ENCODE results near the gene KDM4C.

The KDM4C gene

DNA sequence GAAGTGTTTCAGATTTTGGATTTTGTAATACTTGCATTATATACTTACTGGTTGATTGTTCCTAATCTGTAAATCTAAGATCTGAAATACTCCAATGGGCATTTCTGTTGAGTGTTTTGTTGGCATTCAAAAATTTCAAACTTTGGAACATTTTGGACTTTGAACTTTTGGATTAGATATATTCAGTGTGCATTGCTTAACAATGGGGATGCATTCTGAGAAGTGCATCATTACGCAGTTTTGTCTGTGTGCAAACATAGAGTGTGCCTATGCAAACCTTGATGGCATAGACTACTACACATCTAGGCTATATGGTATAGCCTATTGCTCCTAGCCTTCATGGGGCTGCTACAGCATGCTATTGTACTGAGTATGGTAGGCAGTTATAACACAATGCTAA lies 325.4 kb downstream of the KDM4C start:
- Mint-ChIP-seq H3K36me3 (peaks cover 18% of the 10 kb centered on the region), H3K27me3 (no peaks in the 10 kb centered on the region), H3K4me3 (no peak overlapping the region), H3K27ac (no peak overlapping the region), H3K9me3 (ENCODE audit: low read depth) (no peaks in the 10 kb centered on the region), H3K4me1 (ENCODE audit: low read depth) (no peaks in the 10 kb centered on the region)

DNA sequence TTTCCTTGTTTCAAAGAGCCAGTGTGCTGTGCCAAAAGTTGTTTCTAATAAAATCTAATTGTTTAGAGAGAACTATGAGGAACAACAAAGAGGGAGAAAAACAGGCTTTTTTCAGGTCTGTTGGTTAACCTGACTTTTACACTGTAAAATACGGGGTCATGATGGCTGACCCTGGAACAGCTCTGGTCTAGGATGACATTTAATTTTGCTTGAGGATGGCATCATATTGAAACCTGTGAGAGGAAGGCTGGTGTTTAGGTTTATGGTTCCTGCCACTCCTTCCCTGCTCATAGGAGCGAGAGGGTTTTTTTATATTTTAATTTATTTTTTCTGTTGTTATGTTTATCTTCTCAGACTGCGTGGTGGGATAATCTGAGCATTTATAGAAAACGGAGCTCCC lies 327.6 kb downstream of the KDM4C start:
- no peaks in the 10 kb centered on the region for H3K4me1 Mint-ChIP-seq (ENCODE audit: low read depth)
- no peaks in the 10 kb centered on the region for H3K27me3 Mint-ChIP-seq
- H3K27ac Mint-ChIP-seq: no peak overlapping the region
- no peaks in the 10 kb centered on the region for H3K9me3 Mint-ChIP-seq (ENCODE audit: low read depth)
- H3K4me3 Mint-ChIP-seq: no peak overlapping the region
- peaks cover 10% of the 10 kb centered on the region for H3K36me3 Mint-ChIP-seq

DNA sequence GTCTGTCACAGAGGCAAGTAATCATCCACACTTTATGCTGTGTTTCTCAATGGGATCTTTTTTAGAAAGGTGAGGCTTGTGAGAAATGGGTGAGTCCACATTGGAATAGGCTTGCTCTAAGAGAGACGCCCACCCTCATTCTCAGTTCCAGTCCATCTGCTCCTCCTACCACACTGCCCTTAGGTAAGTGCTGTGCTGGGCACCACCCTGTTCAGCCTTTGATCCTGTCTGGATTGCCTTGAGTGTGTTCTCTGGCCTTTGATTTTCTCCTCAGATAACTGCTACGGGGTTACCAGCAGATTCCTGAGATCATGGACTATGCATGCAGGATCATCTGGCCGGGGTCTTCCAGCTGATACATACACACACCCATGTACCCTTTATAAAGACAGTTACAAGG lies 328.6 kb downstream of the KDM4C start:
- H3K27me3 Mint-ChIP-seq: no peaks in the 10 kb centered on the region
- peaks cover 15% of the 10 kb centered on the region for H3K36me3 Mint-ChIP-seq
- H3K4me3 Mint-ChIP-seq: no peak overlapping the region
- H3K4me1 Mint-ChIP-seq (ENCODE audit: low read depth): no peaks in the 10 kb centered on the region
- H3K9me3 Mint-ChIP-seq (ENCODE audit: low read depth): no peaks in the 10 kb centered on the region
- H3K27ac Mint-ChIP-seq: no peak overlapping the region

DNA sequence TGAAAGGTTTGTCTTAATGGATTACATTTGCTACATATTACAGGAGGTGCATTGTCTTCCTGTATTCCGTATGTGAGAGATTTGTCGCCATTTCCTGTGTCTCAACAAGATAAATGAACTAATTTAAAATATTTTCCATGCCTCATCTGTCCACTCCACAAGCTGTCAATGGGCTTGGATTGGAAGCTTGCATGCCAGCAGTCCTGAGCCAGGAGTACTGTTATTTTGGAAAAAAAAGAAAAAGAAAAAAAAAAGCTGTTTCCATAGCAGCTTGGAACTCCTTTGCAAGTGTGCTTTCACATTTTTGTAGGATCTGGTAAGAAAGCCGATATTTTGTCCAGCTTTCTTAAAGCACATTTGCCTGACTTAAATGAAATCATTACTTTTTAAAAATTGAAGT lies 330.8 kb downstream of the KDM4C start:
- Mint-ChIP-seq H3K27ac (no peak overlapping the region), H3K36me3 (peaks cover 21% of the 10 kb centered on the region), H3K9me3 (ENCODE audit: low read depth) (no peaks in the 10 kb centered on the region), H3K27me3 (no peaks in the 10 kb centered on the region), H3K4me1 (ENCODE audit: low read depth) (no peaks in the 10 kb centered on the region), H3K4me3 (no peak overlapping the region)

DNA sequence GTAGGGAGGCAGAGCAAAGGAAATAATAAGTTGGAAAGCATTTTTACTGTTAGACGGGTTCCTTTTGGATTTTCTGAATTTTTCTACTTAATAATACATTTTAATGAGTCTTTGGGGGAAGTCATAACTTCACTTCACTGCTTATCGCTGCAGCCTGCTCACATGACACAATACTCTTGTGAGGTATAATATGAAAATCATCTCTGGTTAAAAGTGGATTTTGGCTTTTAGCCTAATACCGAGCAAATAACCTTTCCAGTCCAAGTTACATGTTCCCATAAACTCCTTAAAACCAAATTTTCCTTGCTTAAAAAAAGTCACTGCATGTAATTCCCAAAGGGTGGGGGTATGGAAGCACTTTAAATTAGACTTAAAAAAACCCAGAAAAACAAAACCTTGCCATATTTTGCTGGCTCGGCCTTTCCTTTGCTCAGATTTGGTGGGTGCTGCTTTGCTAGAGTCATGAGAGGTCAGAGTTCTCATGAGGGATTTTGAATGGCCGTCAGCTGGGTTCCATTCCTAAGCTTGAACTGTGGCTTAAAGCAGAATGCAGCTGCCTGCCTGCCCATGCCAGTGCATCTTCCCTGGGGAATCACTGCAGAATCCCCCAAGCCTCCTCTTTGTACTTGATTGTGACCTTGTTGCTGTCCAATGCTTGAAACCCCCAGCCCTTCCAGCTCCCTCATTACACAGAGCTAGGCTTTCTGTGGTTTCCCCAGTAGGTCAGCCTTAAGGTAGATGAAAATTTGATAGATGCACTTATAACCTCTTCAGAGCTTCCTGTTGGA lies 331.8 kb downstream of the KDM4C start:
- Mint-ChIP-seq H3K27ac (no peak overlapping the region), H3K4me1 (ENCODE audit: low read depth) (no peaks in the 10 kb centered on the region), H3K27me3 (no peaks in the 10 kb centered on the region), H3K4me3 (no peak overlapping the region), H3K36me3 (peaks cover 22% of the 10 kb centered on the region), H3K9me3 (ENCODE audit: low read depth) (no peaks in the 10 kb centered on the region)

DNA sequence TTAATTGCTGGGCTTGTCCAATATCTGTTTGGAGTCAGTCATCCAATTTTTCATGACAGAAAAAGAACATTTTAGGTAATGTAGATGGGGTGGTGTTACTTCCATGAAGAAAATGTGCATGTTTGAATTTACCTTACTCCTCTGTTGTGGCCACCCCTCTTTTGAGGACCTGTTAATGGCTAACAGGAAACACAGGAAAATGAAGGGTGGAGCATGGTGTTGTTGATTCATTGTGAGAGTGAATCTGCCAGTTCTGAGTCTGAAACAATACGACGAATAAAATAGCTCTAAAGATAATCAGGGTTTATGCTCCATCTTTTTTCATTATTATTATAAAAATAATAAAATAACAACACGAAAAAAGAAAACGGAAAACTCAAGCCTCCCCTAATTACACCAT lies 335.3 kb downstream of the KDM4C start:
- Mint-ChIP-seq H3K27ac (no peak overlapping the region), H3K9me3 (ENCODE audit: low read depth) (peaks cover 6% of the 10 kb centered on the region), H3K4me1 (ENCODE audit: low read depth) (peaks cover 2% of the 10 kb centered on the region), H3K36me3 (peaks cover 41% of the 10 kb centered on the region), H3K27me3 (no peaks in the 10 kb centered on the region), H3K4me3 (no peak overlapping the region)

DNA sequence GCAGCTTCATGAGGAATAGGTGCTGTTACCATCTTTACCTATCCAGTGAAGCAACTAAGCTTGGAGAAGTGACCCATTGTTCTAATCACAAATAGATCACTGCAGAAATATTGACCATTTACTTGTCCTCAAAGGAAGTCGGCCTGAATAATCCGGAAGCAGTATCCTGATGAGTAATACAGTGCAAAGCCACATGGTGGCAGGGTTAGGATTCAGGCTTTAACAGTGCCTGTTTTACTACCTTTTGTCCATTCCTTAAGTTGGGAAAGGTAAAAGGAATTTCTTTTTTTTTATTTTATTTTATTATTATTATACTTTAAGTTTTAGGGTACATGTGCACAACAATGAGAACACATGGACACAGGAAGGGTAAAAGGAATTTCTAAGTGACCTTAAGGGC lies 336.3 kb downstream of the KDM4C start:
- H3K36me3 Mint-ChIP-seq: peaks cover 51% of the 10 kb centered on the region
- H3K9me3 Mint-ChIP-seq (ENCODE audit: low read depth): peaks cover 14% of the 10 kb centered on the region
- no peak overlapping the region for H3K27ac Mint-ChIP-seq
- no peak overlapping the region for H3K4me3 Mint-ChIP-seq
- H3K4me1 Mint-ChIP-seq (ENCODE audit: low read depth): peaks cover 2% of the 10 kb centered on the region
- H3K27me3 Mint-ChIP-seq: no peaks in the 10 kb centered on the region

DNA sequence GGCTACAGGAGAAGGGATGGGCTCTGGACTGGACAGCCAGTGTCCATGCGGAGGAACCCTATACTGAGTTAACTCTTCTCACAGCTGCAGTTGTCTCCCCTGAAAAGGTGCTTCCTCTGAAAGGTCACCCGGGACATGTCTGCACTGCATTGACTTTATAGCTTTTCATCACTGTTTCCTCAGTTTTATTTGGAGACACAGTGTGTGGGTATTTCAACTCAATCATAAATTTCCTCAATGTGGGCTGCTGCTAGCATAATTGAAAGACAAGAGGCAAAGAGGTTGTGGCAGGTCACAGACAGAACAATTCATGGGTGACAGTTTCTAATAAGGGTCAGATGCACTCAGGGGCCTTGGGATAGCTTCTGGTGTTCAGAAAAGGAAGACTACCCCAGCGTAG lies 336.8 kb downstream of the KDM4C start:
- Mint-ChIP-seq H3K4me3 (no peak overlapping the region), H3K4me1 (ENCODE audit: low read depth) (peaks cover 2% of the 10 kb centered on the region), H3K27me3 (no peaks in the 10 kb centered on the region), H3K27ac (no peak overlapping the region), H3K36me3 (peaks cover 56% of the 10 kb centered on the region), H3K9me3 (ENCODE audit: low read depth) (peaks cover 14% of the 10 kb centered on the region)

DNA sequence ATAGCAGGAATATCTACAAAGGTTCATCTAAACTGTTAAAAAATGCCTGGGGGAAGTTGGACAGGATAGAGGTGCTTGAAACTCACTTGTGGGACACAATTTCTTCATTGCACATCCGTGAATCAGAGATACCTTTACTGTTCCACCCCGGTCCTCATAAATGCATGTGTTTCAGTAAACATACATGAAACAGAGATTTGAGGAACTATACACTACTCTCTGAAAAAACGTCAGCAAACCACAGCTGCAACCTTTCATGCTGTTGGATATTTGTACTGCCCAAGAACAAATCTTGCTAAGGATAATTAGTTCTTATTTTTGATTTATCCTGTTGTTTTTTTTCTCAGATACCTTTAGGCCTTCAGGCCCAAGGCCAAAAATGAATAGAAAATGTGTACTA lies 337.3 kb downstream of the KDM4C start:
- H3K27ac Mint-ChIP-seq: no peak overlapping the region

DNA sequence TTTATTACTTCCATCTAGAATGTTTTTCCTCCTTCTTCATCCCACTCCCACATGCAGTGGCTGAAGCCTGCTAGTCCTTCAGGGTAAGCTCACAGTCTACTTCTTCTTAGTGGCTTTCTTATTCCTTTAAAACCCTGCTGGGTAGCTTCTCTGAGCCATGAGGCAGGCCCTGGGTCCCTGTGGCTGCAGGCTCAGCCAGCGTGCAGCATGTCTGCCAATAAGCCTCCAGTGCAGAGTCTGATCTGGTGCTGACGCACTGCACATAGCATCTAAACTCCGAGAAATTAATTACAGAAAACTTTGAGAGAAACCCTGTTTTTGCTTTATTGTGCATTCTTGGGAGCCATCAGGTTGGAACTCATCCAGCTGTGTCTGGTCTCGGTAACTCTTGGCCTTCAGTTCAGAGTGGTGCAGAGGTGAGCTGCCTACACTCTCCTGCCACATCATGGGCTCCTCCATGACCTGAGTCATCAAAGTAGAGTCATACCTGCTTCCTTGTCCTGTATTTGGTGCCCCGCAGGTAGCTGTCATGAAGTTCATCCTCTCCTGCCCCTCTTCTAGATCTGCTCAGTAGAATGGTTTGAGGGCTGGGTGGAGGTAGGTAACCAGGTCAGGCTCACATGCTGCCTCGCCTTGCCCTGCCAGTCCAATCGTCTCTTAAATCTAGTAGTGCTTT lies 339.4 kb downstream of the KDM4C start:
- H3K9me3 Mint-ChIP-seq (ENCODE audit: low read depth): peaks cover 14% of the 10 kb centered on the region
- H3K27ac Mint-ChIP-seq: no peak overlapping the region
- peaks cover 2% of the 10 kb centered on the region for H3K4me1 Mint-ChIP-seq (ENCODE audit: low read depth)
- no peaks in the 10 kb centered on the region for H3K27me3 Mint-ChIP-seq
- peaks cover 53% of the 10 kb centered on the region for H3K36me3 Mint-ChIP-seq
- no peak overlapping the region for H3K4me3 Mint-ChIP-seq

More for the DNA sequence above, 337.3 kb downstream of the KDM4C start:
- Mint-ChIP-seq H3K9me3 (ENCODE audit: low read depth) (peaks cover 14% of the 10 kb centered on the region), H3K27me3 (no peaks in the 10 kb centered on the region), H3K36me3 (peaks cover 57% of the 10 kb centered on the region), H3K4me1 (ENCODE audit: low read depth) (peaks cover 2% of the 10 kb centered on the region), H3K4me3 (no peak overlapping the region)

DNA sequence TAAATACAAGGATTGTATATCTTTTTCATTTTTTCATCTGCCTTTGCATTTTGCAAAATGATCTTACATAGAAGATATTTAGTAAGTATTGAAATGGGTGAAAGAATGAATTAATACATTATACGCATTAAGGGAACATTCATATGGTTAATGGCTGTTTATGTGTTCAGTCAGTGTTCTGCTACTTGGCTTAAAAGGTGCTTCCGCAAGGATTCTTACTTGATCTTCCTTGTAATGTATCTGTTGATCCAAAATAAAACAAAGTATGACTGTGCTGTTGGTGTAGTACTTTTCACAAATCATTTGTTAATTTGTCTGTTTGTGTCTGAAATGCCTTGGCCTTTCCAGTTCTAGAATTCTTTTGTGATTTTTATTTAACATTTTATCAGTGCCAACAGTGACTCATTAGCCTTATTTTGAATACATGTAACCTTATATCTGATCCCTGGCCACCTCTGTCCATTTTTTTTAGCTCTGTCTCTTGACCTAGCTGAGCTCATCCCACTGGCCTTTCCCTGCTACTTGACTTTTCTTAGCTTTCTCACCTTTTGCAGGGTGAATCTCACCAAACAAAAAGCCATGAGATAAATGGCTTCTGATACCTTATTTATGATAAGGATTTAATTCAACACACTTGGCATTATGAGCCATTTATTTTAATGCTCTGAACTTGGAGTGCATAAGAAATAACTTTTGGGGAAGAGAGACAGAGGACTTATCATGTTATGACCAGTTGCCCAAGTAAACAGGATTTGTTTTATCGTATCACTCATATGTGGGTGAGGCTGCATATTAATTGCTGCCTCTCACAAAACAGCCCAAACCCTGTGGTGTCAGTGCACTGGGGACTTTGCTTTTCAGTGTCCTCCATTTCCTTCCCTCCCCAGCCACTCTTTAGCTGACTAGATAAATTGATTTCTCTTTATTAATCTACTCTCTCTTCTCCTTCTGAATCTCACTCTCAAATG lies 340.3 kb downstream of the KDM4C start:
- peaks cover 2% of the 10 kb centered on the region for H3K4me1 Mint-ChIP-seq (ENCODE audit: low read depth)
- H3K9me3 Mint-ChIP-seq (ENCODE audit: low read depth): peaks cover 14% of the 10 kb centered on the region
- H3K27ac Mint-ChIP-seq: no peak overlapping the region
- no peak overlapping the region for H3K4me3 Mint-ChIP-seq
- peaks cover 57% of the 10 kb centered on the region for H3K36me3 Mint-ChIP-seq
- no peaks in the 10 kb centered on the region for H3K27me3 Mint-ChIP-seq

DNA sequence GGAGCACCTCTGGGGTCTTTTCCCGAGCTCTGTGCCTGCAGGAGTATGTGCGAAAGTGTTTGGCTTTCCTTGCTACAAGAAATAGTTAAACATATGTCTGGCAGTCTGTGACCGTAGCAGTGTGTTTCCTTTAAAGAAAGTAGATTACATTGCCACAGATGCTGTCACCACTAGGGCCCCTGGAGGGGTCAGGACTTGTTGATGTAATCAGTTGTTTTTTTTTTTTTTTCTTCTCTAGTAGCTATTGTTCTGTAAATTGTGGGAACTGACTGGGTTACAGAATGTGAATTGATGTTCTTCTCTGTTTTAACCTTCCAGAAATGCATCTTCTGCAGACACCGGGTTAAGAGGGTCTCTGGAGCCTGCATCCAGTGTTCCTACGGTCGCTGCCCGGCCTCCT lies 345.6 kb downstream of the KDM4C start:
- peaks cover 49% of the 10 kb centered on the region for H3K36me3 Mint-ChIP-seq
- H3K9me3 Mint-ChIP-seq (ENCODE audit: low read depth): peaks cover 4% of the 10 kb centered on the region
- no peak overlapping the region for H3K4me3 Mint-ChIP-seq
- H3K4me1 Mint-ChIP-seq (ENCODE audit: low read depth): peaks cover 2% of the 10 kb centered on the region
- H3K27ac Mint-ChIP-seq: no peak overlapping the region
- H3K27me3 Mint-ChIP-seq: no peaks in the 10 kb centered on the region

DNA sequence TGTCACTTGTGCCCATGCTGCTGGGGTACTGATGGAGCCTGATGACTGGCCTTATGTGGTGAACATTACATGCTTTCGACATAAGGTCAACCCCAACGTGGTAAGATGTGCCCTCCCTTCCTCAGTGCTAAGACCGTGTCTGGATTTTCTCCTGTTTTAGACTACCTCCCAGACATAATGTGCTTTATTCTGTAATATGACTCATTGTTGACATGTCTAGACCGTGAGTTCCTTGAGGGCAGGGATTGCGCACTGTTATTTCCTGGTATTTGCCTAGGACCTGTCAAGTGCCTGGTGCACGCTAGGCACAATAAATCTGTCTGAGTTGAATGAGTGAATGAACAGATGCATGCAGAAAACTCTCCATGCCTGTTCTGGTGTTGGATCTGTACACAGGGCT lies 346.0 kb downstream of the KDM4C start:
- no peak overlapping the region for H3K27ac Mint-ChIP-seq
- no peaks in the 10 kb centered on the region for H3K27me3 Mint-ChIP-seq
- peaks cover 2% of the 10 kb centered on the region for H3K4me1 Mint-ChIP-seq (ENCODE audit: low read depth)
- peaks cover under 1% of the 10 kb centered on the region for H3K9me3 Mint-ChIP-seq (ENCODE audit: low read depth)
- peaks cover 45% of the 10 kb centered on the region for H3K36me3 Mint-ChIP-seq
- H3K4me3 Mint-ChIP-seq: no peak overlapping the region

DNA sequence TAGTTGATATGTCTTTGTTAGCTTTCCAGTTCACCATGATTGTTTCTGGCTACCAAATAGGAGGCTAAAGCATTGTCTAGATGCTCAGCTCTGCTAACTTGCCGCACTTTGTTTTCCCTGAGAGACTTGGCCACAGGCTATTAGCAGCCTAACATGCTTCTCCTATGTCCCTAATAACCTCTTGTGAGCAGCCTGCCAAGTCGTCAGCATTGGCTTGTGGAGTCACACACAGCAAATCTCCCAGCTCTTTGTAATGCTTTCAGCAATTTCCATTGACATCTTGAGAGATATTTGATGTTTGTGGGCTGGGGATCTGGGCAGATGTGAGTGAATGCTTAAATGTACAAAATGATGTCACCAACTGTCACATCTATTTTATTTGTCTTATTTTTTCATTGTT lies 346.9 kb downstream of the KDM4C start:
- H3K4me1 Mint-ChIP-seq (ENCODE audit: low read depth): peaks cover 2% of the 10 kb centered on the region
- H3K9me3 Mint-ChIP-seq (ENCODE audit: low read depth): no peaks in the 10 kb centered on the region
- H3K27ac Mint-ChIP-seq: no peak overlapping the region
- no peak overlapping the region for H3K4me3 Mint-ChIP-seq
- no peaks in the 10 kb centered on the region for H3K27me3 Mint-ChIP-seq
- peaks cover 39% of the 10 kb centered on the region for H3K36me3 Mint-ChIP-seq

DNA sequence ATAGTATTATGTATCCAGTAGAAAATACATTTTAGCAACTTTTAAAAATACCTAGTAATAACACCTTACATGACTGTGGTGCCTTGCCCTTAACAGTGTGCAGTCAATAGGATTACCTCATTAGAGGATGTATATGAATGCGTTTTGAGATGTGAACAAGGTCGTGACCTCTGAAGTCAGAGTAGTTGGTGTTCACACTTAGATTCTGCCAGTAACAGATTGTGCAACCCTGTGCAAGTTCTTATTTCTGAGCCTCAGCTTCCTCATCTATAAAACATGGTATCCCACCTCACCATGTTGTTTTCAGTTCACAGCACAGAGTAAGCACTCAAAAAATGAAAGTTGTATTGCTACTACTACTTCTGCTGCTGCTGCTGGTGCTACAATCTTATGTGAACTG lies 347.3 kb downstream of the KDM4C start:
- H3K36me3 Mint-ChIP-seq: peaks cover 43% of the 10 kb centered on the region
- no peaks in the 10 kb centered on the region for H3K9me3 Mint-ChIP-seq (ENCODE audit: low read depth)
- H3K27me3 Mint-ChIP-seq: no peaks in the 10 kb centered on the region
- H3K27ac Mint-ChIP-seq: no peak overlapping the region
- H3K4me1 Mint-ChIP-seq (ENCODE audit: low read depth): peaks cover 2% of the 10 kb centered on the region
- no peak overlapping the region for H3K4me3 Mint-ChIP-seq

All from activated naive CD8-positive, alpha-beta T cell (primary cell).